ENCODE data around the gene STAB1.

DNA sequence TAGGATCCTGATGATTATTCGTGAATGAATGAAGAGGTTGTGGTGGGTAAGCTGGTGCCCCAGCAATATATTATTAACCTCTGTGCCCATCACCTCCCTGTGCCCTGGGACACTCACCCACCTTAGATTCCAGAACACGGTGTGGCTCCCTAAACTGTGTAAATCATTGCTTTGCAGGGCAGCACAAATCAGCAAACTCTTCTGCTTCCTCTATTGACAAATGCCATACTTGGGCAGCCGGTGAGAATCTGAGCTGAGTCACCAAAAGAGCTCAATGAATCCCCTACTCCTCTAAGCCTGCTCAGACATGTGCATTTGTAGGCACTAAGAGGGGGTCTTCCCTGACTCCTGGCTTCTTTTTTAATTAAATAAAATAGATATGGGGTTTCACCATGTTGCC is 57.0 kb downstream of the STAB1 start:
- TF ChIP-seq HMG20B (CRISPR knock-in tag; conservative IDR thresholded peaks at IDR 0.05), result no peak
- TF ChIP-seq YEATS4 (CRISPR knock-in tag; IDR thresholded peaks at IDR 0.05; ENCODE audit: borderline replicate concordance), result no peak
- TF ChIP-seq TAF1 (CRISPR knock-in tag; IDR thresholded peaks at IDR 0.05), result no peak
- TF ChIP-seq ZNF841 (CRISPR knock-in tag; IDR thresholded peaks at IDR 0.05; ENCODE audit: borderline replicate concordance), result no peak
- TF ChIP-seq GATA4 (IDR thresholded peaks at IDR 0.05; ENCODE audit: borderline replicate concordance, low read depth), result no peak
- no peak for TF ChIP-seq ZNF572 (CRISPR knock-in tag; IDR thresholded peaks at IDR 0.05)
- TF ChIP-seq ZNF318 (CRISPR knock-in tag; IDR thresholded peaks at IDR 0.05), result no peak
- TF ChIP-seq PHF20 (CRISPR knock-in tag; IDR thresholded peaks at IDR 0.05), result no peak
- TF ChIP-seq, protein P1, sequence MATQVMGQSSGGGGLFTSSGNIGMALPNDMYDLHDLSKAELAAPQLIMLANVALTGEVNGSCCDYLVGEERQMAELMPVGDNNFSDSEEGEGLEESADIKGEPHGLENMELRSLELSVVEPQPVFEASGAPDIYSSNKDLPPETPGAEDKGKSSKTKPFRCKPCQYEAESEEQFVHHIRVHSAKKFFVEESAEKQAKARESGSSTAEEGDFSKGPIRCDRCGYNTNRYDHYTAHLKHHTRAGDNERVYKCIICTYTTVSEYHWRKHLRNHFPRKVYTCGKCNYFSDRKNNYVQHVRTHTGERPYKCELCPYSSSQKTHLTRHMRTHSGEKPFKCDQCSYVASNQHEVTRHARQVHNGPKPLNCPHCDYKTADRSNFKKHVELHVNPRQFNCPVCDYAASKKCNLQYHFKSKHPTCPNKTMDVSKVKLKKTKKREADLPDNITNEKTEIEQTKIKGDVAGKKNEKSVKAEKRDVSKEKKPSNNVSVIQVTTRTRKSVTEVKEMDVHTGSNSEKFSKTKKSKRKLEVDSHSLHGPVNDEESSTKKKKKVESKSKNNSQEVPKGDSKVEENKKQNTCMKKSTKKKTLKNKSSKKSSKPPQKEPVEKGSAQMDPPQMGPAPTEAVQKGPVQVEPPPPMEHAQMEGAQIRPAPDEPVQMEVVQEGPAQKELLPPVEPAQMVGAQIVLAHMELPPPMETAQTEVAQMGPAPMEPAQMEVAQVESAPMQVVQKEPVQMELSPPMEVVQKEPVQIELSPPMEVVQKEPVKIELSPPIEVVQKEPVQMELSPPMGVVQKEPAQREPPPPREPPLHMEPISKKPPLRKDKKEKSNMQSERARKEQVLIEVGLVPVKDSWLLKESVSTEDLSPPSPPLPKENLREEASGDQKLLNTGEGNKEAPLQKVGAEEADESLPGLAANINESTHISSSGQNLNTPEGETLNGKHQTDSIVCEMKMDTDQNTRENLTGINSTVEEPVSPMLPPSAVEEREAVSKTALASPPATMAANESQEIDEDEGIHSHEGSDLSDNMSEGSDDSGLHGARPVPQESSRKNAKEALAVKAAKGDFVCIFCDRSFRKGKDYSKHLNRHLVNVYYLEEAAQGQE (IDR thresholded peaks at IDR 0.05; ENCODE audit: borderline replicate concordance in 1 of 2, low read depth in 1 of 2, low read length in 2 of 2), result no peak
- TF ChIP-seq, protein P2, sequence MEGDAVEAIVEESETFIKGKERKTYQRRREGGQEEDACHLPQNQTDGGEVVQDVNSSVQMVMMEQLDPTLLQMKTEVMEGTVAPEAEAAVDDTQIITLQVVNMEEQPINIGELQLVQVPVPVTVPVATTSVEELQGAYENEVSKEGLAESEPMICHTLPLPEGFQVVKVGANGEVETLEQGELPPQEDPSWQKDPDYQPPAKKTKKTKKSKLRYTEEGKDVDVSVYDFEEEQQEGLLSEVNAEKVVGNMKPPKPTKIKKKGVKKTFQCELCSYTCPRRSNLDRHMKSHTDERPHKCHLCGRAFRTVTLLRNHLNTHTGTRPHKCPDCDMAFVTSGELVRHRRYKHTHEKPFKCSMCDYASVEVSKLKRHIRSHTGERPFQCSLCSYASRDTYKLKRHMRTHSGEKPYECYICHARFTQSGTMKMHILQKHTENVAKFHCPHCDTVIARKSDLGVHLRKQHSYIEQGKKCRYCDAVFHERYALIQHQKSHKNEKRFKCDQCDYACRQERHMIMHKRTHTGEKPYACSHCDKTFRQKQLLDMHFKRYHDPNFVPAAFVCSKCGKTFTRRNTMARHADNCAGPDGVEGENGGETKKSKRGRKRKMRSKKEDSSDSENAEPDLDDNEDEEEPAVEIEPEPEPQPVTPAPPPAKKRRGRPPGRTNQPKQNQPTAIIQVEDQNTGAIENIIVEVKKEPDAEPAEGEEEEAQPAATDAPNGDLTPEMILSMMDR (CRISPR knock-in tag; IDR thresholded peaks at IDR 0.05), result no peak

Measured in HepG2 (cell line).